ENCODE data around the gene SMG9.

DNA sequence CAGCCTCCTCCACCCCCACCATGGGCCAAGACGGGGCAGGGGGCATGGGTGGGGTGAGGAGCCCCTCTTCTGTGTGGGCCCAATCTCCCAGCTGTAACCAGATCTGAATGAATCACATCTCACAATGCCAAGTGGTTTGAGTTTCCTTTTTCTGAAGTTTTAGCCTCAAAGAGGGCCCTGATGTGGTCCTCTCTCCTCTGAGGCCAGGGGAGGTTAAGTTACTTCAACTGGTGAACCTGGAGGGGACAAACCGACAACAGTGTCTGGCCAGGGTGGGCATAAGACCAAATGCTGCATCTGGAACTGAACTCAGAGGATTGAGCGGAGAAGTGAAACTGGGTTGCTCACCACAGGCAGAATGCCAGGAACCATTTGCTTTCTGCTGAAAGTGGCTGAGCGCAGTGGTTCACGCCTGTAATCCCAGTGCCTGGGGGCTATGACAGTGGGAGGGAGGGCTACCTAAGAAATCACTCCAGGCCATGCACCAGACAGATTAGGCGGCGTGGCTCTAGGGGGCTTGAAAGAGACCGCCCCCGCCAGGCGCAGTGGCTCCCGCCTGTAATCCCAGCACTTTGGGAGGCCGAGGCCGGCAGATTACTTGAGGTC lies 54.3 kb downstream of the SMG9 start:
- no peak for TF ChIP-seq FOXK2 (IDR thresholded peaks at IDR 0.05)
- TF ChIP-seq CTBP1 (IDR thresholded peaks at IDR 0.05; ENCODE audit: borderline replicate concordance): no peak
- no peak for TF ChIP-seq FOXM1 (IDR thresholded peaks at IDR 0.05; ENCODE audit: borderline replicate concordance)
- TF ChIP-seq ARNT (IDR thresholded peaks at IDR 0.05): no peak
- no peak for TF ChIP-seq SP1 (IDR thresholded peaks at IDR 0.05)
- TF ChIP-seq HDGF (IDR thresholded peaks at IDR 0.05; ENCODE audit: borderline replicate concordance): no peak
- no peak for TF ChIP-seq BHLHE40 (IDR thresholded peaks at IDR 0.05; ENCODE audit: borderline replicate concordance)
- no peak for TF ChIP-seq FOXA1 (IDR thresholded peaks at IDR 0.05)
- TF ChIP-seq, protein P1, sequence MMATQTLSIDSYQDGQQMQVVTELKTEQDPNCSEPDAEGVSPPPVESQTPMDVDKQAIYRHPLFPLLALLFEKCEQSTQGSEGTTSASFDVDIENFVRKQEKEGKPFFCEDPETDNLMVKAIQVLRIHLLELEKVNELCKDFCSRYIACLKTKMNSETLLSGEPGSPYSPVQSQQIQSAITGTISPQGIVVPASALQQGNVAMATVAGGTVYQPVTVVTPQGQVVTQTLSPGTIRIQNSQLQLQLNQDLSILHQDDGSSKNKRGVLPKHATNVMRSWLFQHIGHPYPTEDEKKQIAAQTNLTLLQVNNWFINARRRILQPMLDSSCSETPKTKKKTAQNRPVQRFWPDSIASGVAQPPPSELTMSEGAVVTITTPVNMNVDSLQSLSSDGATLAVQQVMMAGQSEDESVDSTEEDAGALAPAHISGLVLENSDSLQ (IDR thresholded peaks at IDR 0.05): no peak
- no peak for TF ChIP-seq ZNF384 (IDR thresholded peaks at IDR 0.05)
- no peak for TF ChIP-seq NFRKB (IDR thresholded peaks at IDR 0.05)

All from HEK293T (cell line).